Measurements from ENCODE around the gene SRSF9.

The SRSF9 gene

DNA sequence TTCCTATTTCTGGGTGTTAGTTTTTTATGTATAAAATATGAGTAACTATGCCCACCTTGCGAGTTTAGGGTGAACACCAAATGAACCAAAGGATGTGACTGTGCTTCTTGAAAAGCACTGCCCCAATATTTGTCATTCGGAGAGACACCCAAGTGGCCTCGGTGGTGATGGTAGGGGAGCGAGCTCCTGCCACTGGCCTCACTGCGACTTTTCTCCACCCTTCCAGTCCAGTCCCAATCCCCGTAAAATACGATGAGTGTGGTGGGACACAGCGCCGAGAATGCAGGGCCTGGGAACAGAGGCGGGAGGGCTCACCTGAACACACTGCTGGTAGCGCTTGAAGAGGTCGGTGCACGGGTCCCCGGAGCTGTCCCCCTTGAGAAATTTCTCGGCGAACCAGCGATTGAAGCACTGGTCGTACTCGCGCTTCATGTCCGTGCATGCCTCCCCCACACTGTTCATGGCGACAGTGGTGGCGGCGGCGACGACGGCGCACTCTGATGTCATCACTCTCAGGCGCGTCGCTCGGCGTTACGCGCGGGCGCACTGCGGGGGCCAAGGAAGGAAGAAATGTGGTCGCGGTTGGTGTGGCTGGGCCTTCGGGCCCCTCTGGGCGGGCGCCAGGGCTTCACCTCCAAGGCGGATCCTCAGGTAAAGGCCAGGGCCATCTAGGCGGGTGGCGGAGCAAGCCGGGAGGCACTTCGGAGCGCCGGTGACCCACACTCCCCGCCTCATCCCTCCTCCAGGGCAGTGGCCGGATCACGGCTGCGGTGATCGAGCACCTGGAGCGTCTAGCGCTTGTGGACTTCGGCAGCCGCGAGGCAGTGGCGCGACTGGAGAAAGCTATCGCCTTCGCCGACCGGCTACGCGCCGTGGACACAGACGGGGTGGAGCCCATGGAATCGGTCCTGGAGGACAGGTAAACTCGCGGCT is 23.4 kb downstream of the SRSF9 start, which contains the start of the genes GATC and TRIAP1:
TSS of gene GATC (plus strand) at position 534 of the 933 bp plus-strand sequence. CDS start at position 571, 37 bp downstream.
TSS of gene TRIAP1 (minus strand) at position 474 of the 933 bp plus-strand sequence. CDS start at position 462, 12 bp downstream.
- no peak for TF ChIP-seq CTCF (IDR thresholded peaks at IDR 0.05; ENCODE audit: poor library complexity, severe bottlenecking)

DNA sequence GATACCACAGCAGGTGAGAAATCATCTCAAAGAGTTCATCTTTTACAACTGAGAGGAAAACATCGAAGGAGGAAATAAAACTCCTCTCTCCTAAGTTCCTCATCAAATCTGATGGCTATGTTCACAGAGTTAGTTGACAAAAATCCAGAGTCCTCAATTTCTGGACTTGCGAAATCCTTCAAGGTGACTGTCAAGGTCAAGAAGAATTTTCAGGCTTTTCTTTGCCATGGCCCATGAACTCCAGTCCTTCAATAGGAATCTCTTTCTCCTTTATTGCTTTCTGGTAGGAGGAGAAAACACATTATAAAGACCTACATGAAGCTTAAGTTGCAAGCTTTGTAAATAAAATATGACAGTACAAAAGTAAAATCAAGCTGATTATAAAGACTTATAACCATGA is 24.9 kb downstream of the SRSF9 start:
- Histone ChIP-seq H3K27ac (ENCODE audit: poor library complexity, severe bottlenecking) (no peak overlapping the region), H3K9me3 (ENCODE audit: severe bottlenecking) (no peaks in the 10 kb centered on the region), H3K4me1 (ENCODE audit: insufficient read depth, poor library complexity, severe bottlenecking) (peaks cover 14% of the 10 kb centered on the region), H3K27me3 (ENCODE audit: insufficient read depth, poor library complexity, severe bottlenecking) (no peaks in the 10 kb centered on the region), H3K36me3 (ENCODE audit: low read depth) (peaks cover 68% of the 10 kb centered on the region), H3K4me3 (ENCODE audit: severe bottlenecking) (no peak overlapping the region)
- ATAC-seq (ENCODE audit: low read depth), result no peak
- no peak for DNase-seq (ENCODE audit: low spot score)
- no peak for TF ChIP-seq CTCF (IDR thresholded peaks at IDR 0.05; ENCODE audit: poor library complexity, severe bottlenecking)

More for the DNA sequence above, 23.4 kb downstream of the SRSF9 start, which contains the start of the genes GATC and TRIAP1:
- H3K9me3 ChIP-seq (ENCODE audit: severe bottlenecking), result no peaks in the 10 kb centered on the region
- DNase-seq (ENCODE audit: low spot score) (peak; percentile 82), ATAC-seq (ENCODE audit: low read depth) (peak; percentile 86)
- no peaks in the 10 kb centered on the region for H3K27me3 ChIP-seq (ENCODE audit: insufficient read depth, poor library complexity, severe bottlenecking)
- H3K36me3 ChIP-seq (ENCODE audit: low read depth), result peaks cover 69% of the 10 kb centered on the region
- peaks cover 14% of the 10 kb centered on the region for H3K4me1 ChIP-seq (ENCODE audit: insufficient read depth, poor library complexity, severe bottlenecking)
- peak within 1 kb of the TSS; percentile 62 for H3K27ac ChIP-seq (ENCODE audit: poor library complexity, severe bottlenecking)
- H3K4me3 ChIP-seq (ENCODE audit: severe bottlenecking), result peak within 1 kb of the TSS; percentile 65

DNA sequence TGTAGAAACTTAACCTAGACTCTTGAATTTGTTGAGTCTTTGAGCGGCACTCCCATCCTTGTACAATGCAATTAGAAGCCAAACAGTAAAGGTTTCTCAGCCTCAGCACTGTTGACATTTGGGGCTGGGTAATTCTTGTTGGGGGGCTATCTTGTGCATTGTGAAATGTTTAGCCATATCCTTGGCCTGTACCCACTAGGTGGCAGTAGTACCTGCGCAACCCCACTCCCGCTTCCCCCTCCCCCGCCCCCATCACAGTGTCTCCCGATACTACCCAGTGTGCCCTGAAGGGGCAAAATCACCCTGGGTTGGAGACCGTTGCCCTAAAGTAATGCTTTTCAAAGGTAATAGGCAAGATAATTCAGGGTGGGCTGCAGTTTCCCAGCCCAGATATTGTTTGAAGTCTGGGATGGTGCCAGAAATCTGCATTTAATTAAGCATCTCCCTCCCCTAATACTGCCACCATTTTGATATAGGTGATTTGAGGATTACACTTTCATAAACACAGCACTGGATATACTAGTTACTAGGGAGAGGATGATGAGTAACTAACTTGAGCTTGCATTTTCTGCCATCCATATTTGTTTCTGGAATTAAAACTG is 29.8 kb downstream of the SRSF9 start:
- Histone ChIP-seq H3K9me3 (ENCODE audit: severe bottlenecking) (no peaks in the 10 kb centered on the region), H3K36me3 (ENCODE audit: low read depth) (peaks cover 50% of the 10 kb centered on the region), H3K4me3 (ENCODE audit: severe bottlenecking) (peak overlapping the region; percentile 3), H3K27ac (ENCODE audit: poor library complexity, severe bottlenecking) (no peak overlapping the region), H3K27me3 (ENCODE audit: insufficient read depth, poor library complexity, severe bottlenecking) (no peaks in the 10 kb centered on the region), H3K4me1 (ENCODE audit: insufficient read depth, poor library complexity, severe bottlenecking) (peaks cover 9% of the 10 kb centered on the region)
- ATAC-seq (ENCODE audit: low read depth), result peak; percentile 35; the same call in 2 of the 3 replicates
- no peak for DNase-seq (ENCODE audit: low spot score)
- TF ChIP-seq CTCF (IDR thresholded peaks at IDR 0.05; ENCODE audit: poor library complexity, severe bottlenecking), result peak; percentile 86

- peak overlapping the region; percentile 46 for H3K27ac ChIP-seq (ENCODE audit: poor library complexity, severe bottlenecking)
- H3K4me1 ChIP-seq (ENCODE audit: insufficient read depth, poor library complexity, severe bottlenecking), result peaks cover 9% of the 10 kb centered on the region
- DNase-seq (ENCODE audit: low spot score) (no peak), ATAC-seq (ENCODE audit: low read depth) (no peak)
- H3K4me3 ChIP-seq (ENCODE audit: severe bottlenecking), result peak overlapping the region; percentile 68
- no peaks in the 10 kb centered on the region for H3K9me3 ChIP-seq (ENCODE audit: severe bottlenecking)
- TF ChIP-seq CTCF (IDR thresholded peaks at IDR 0.05; ENCODE audit: poor library complexity, severe bottlenecking), result no peak
- peaks cover 41% of the 10 kb centered on the region for H3K36me3 ChIP-seq (ENCODE audit: low read depth)
- H3K27me3 ChIP-seq (ENCODE audit: insufficient read depth, poor library complexity, severe bottlenecking), result no peaks in the 10 kb centered on the region
Observed at GRCh38 chr12:120438495-120439198, 30.9 kb downstream of the SRSF9 start.
